ENCODE measurements around the gene C17orf113.

The C17orf113 gene

GRCh38 chr17:42092939-42093338, 42.5 kb upstream of the C17orf113 start:
- TF ChIP-seq CTCF (IDR thresholded peaks at IDR 0.05; ENCODE audit: insufficient read depth, low read length, missing control alignments) = no peak
- POLR2A ChIA-PET = no interaction called here
- DNase-seq (ENCODE audit: low read depth, low spot score) = no peak
- CTCF ChIA-PET = interaction anchor here (1.1 to 1.5 kb wide), 4 partner anchors 8 to 33 kb away, joined by 3 to 5 read pairs (median 4); no protein-coding TSS in a partner anchor
- H3K4me3 ChIP-seq (ENCODE audit: low read depth, low read length) = no peak overlapping the region

GRCh38 chr17:42090964-42091790, 40.8 kb upstream of the C17orf113 start:
- TF ChIP-seq CTCF (IDR thresholded peaks at IDR 0.05; ENCODE audit: insufficient read depth, low read length, missing control alignments) = no peak
- POLR2A ChIA-PET = no interaction called here
- no peak overlapping the region for H3K4me3 ChIP-seq (ENCODE audit: low read depth, low read length)
- DNase-seq (ENCODE audit: low read depth, low spot score) = no peak
- CTCF ChIA-PET = interaction anchor here (0.9 to 3.0 kb wide), 6 partner anchors 10 to 66 kb away, joined by 3 to 13 read pairs (median 5); no protein-coding TSS in a partner anchor

GRCh38 chr17:42088736-42089135, 38.3 kb upstream of the C17orf113 start:
- no peak for TF ChIP-seq CTCF (IDR thresholded peaks at IDR 0.05; ENCODE audit: insufficient read depth, low read length, missing control alignments)
- DNase-seq (ENCODE audit: low read depth, low spot score) = no peak
- no peak overlapping the region for H3K4me3 ChIP-seq (ENCODE audit: low read depth, low read length)
- CTCF ChIA-PET = interaction anchor here (1.3 kb wide), 1 partner anchor 23 kb away, joined by 6 read pairs; no protein-coding TSS in a partner anchor
- POLR2A ChIA-PET = no interaction called here

- H3K4me3 ChIP-seq (ENCODE audit: low read depth, low read length) = no peak overlapping the region
- DNase-seq (ENCODE audit: low read depth, low spot score) = no peak
- POLR2A ChIA-PET = no interaction called here
- CTCF ChIA-PET = interaction anchor here (1.3 kb wide), 2 partner anchors 20 to 23 kb away, joined by 5 to 6 read pairs; no protein-coding TSS in a partner anchor
- no peak for TF ChIP-seq CTCF (IDR thresholded peaks at IDR 0.05; ENCODE audit: insufficient read depth, low read length, missing control alignments)
These were observed 37.6 kb upstream of the C17orf113 start for GRCh38 chr17:42087736-42088705.

- no peak overlapping the region for H3K4me3 ChIP-seq (ENCODE audit: low read depth, low read length)
- no peak for DNase-seq (ENCODE audit: low read depth, low spot score)
- no peak for TF ChIP-seq CTCF (IDR thresholded peaks at IDR 0.05; ENCODE audit: insufficient read depth, low read length, missing control alignments)
- POLR2A ChIA-PET = no interaction called here
- CTCF ChIA-PET = interaction anchor here (0.6 to 1.3 kb wide), 2 partner anchors 20 to 52 kb away, joined by 3 to 5 read pairs; no protein-coding TSS in a partner anchor
These were observed 36.8 kb upstream of the C17orf113 start for GRCh38 chr17:42087042-42087701.

Data from AG04449 (cell line).